Neural progenitor cell (in vitro differentiated cells): ENCODE data around the gene DDAH1.

Experiments used
- EZH2 ChIP-seq: fragments of 200-600 bp; sonication (generic); IDR thresholded peaks from 2 replicates; pipeline ENCODE4 v1.6.1; 2017; ENCODE audit warnings: antibody characterized with exemption, mild to moderate bottlenecking, moderate library complexity
- TF ChIP-seq, protein P1 (sequence below): fragments of 200-600 bp; sonication (generic); IDR thresholded peaks from 2 replicates; pipeline ENCODE4 v1.5.1; 2017; ENCODE audit warnings: antibody characterized with exemption, mild to moderate bottlenecking

DNA sequence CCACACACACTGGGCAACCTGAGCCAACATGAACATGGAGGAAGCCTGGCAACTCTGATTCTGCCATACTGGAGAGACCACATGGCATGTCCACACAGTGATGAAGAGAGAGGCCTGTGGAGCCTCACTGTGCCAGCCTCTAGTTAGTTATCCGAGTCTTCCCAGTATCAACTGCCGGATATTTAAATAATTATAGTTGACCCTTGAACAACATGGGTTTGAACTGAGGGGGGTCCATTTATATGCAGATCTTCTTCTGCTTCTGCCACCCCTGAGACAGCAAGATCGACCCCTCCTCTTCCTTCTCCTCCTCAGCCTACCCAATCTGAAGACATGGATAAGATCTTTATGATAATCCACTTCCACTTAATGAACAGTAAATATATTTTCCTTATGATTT, 27.8 kb downstream of the DDAH1 start:
- TF ChIP-seq, protein P1, sequence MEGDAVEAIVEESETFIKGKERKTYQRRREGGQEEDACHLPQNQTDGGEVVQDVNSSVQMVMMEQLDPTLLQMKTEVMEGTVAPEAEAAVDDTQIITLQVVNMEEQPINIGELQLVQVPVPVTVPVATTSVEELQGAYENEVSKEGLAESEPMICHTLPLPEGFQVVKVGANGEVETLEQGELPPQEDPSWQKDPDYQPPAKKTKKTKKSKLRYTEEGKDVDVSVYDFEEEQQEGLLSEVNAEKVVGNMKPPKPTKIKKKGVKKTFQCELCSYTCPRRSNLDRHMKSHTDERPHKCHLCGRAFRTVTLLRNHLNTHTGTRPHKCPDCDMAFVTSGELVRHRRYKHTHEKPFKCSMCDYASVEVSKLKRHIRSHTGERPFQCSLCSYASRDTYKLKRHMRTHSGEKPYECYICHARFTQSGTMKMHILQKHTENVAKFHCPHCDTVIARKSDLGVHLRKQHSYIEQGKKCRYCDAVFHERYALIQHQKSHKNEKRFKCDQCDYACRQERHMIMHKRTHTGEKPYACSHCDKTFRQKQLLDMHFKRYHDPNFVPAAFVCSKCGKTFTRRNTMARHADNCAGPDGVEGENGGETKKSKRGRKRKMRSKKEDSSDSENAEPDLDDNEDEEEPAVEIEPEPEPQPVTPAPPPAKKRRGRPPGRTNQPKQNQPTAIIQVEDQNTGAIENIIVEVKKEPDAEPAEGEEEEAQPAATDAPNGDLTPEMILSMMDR, result no peak
- no peak for TF ChIP-seq EZH2
